ENCODE measurements around the gene TAGAP. TPM values are rescaled to one million over a fixed set of nuclear protein-coding genes. Genes with fewer than 3 reads are reported as not detected.
"Not testable (repeated sequence)": the region's sequence is repeated elsewhere in the genome, so short reads cannot be mapped to it uniquely, and the experiment has no call there.

The TAGAP gene
- total RNA-seq, 1 experiment from 2014 or later: not detected

DNA sequence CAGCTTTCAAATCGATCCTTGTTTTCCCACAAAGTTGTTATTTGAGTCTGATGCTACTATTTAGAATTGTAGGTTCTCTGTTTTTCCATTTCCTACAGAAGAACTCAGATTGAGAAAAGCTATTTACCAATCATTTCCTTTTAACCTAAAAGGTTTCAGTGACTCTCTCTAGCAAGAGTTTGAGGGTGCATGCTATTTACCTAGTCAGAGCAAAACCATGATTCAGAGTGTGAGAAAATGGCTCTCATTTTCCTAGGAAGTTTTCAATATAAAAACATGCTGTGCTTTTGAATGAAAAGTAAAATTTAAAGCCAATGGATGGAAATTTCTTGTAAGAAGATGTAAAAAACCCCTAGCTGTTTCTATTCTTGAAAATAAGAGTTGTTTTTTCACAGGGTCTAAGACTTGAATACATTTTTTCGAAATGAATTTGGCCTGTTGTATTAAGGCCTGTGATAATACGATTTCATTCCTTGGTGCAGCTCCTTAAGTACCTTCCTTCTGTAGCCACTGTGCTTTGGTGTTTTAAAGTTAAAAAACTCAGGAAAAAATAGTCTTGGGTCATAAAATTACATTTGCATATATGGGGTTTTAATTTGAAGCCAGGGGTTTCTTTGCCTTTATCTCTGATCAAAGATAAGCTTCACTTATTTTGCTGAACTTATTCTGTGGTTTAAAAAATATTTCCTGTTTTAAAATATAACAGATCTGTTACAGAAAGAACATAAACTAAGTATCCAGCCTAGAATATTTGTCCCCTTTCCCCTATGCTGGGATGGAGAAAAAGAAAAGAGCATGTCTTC is 26.8 kb downstream of the TAGAP start:
- no peak for DNase-seq (ENCODE audit: extremely low read depth, low read depth)

- no peak for DNase-seq (ENCODE audit: extremely low read depth, low read depth)
Measured at GRCh38 chr6:159014406-159014805, 30.4 kb downstream of the TAGAP start.

DNA sequence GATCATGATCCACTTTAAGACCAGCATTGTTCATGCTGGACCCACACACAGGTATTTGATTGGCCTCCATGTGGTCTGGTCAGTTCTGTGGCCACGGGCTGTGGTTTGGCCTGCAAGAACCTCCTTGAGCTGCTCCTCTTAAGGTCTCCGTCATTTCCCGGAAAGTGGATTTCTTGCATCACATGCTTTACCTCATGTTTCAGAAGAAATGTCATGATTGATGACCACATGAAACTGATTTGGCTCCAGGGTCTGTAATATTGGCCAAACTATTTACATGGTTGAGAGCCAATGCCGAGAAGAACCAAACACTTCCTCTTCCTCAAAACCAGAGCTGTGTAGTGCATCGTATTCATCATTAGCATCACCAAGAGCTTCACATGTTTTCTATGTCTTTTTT is 31.6 kb downstream of the TAGAP start:
- DNase-seq (ENCODE audit: extremely low read depth, low read depth): no peak

DNA sequence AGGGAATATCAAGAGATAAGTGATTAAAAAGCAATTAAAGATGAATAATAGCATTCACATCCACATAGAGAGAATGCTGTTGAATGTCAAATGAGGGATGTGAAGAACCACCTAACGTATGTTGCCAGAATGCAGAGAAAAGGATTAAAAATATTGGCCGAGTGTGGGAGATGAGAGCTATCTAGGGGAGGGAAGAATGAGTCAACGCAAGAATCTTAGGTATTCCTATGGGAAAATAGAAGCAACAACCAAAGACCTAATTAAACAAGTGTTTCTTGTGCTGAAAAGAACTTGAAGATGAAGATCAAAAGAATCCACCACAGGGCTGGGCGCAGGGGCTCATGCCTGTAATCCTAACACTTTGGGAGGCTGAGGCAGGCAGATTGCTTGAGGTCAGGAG is 32.6 kb downstream of the TAGAP start:
- DNase-seq (ENCODE audit: extremely low read depth, low read depth): no peak

DNA sequence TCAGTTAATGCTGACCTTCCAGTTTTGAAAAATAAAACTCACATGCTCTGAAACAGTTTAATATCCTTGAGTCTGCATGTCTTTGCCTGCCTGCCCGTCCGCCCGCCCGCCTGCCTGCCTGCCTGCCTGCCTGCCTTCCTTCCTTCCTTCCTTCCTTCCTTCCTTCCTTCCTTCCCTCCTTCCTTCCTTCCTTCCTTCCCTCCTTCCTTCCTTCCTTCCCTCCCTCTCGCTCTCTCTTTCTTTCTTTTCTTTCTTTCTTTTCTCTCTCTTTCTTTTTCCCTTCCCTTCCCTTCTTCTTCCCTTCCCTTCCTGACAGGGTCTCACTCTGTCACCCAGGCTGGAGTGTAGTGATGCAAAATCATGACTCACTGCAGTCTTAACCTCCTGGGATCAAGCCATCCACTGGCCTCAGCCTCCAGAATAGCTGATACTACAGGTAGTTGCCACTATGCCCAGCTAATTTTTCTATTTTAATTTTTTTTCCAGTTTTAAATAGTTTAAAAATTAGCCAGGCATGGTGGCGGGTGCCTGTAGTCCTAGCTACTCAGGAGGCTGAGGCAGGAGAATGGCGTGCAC is 34.7 kb downstream of the TAGAP start:
- DNase-seq (ENCODE audit: extremely low read depth, low read depth): not testable (repeated sequence)

DNA sequence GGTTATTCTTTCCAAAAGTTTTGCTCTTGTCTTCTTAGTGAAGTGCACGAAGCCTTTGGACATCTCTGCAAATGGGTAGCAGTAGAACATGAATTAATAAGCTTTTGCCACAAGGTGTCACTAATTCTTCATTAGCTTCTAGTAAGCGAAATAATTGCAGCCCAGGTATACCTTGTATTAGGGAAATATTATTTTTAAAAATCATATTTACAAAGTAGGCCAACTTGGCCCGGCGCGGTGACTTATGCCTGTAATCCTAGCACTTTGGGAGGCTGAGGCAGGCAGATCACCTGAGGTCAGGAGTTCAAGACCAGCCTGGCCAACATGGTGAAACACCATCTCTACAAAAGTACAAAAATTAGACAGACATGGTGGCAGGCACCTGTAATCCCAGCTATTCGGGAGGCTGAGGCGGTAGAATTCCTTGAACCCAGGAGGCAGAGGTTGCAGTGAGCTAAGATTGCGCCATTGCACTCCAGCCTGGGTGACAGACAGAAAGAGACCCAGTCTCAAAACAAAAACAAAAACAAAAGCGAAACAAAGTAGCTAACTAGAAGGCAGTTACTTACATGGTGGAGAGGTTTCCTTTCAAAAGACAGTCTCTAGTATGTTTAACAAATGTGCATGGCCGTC is 36.0 kb downstream of the TAGAP start:
- no peak for DNase-seq (ENCODE audit: extremely low read depth, low read depth)

DNA sequence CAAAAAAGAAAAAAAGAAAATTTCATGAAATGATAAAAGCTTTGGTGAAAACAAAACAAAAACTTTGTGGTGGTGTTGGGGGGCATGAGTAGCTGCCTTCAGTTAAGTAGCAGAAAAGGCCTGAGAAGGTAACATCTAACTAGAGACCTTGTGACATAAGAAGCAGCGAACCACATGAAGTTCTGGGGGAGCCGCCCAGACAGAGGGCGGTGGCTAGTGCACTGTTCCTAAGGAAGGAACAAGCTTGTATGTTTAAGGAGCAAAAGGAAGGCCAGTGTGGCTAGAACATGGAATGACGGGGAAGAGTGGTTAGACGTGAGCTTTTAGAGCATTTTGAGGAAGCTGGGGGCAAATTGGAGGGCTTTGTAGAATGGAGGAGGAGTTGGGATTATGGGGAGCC is 37.3 kb downstream of the TAGAP start:
- no peak for DNase-seq (ENCODE audit: extremely low read depth, low read depth)

- no peak for DNase-seq (ENCODE audit: extremely low read depth, low read depth)
Measured at GRCh38 chr6:159005436-159005835, 39.4 kb downstream of the TAGAP start.

GRCh38 chr6:159004592-159004991 is 40.2 kb downstream of the TAGAP start:
- no peak for DNase-seq (ENCODE audit: extremely low read depth, low read depth)

DNA sequence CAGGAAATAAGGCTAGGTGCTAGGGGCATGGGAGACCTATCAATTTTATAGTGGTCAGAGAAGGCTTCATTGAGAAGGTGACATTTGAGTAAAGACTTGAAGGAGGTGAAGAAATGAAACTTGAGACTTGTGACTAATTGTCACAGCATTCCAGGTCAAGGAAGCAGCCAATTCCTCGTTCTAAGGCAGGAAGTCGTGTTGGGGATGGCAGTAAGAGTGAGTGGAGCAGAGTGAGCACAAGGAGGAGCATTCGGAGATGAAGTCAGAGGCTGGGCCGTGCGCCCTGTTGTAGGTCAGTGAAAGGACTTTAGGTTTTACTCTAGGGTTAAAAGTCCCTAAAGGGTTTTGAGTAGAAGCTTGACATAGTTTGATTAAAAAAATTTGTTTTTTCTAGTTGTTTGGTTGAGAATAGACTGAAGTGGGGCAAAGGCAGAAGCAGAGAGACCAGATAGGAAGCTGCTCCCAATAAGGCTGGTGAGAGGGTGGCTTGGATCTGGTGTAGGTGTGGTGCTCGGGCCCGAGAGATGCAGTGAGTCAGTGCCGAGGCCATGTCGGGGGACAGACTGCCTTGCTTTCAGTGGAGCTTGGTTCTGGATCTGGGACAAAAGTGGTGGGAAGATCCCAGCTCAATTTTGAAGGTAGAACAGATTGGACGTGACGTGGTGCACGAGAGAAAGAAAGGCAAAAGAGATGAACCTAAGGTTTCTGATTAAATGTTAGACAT is 42.2 kb downstream of the TAGAP start:
- no peak for DNase-seq (ENCODE audit: extremely low read depth, low read depth)

DNA sequence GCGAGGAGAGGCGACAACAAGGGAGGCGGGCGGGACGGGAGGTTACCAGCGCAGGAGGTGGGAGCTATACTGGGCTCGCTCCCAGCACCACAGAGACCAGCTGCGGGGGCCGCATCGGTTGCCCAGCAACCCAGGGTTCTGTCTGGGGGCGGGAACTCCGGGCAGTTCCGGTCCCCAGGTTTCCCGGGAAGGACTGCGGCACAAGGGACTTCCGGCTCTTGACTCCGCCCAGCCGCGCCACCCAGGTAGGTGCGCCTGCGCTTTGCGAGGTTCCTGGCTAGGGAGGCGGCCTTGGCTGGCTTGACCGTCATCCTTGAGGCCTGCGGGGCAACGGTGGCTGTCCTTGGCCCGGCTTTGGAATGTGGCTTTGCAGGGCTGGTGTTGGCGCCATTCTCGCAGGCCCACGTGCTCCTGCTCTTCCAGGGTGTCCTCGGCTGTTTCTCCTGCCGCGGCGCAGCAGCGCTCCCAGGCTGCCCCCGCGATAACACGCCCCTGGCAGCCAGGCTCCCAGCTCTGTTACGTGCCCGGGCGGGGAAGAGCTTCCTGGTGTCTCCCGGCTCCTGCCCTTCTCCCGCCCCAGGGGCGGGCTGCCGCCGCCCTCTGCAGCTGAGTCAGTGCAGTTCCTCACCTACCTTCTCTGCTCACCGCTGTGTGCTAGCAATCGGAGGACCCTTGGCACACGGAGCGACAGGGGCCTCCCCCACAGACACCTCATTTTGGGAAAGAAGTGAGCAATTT is 45.0 kb downstream of the TAGAP start, which contains the start of gene RSPH3:
Gene RSPH3, minus strand, starts transcription at position 537 of the 738 bp plus-strand sequence. CDS start 652 bp downstream, outside the sequence.
- DNase-seq (ENCODE audit: extremely low read depth, low read depth): peak; percentile 89

DNA sequence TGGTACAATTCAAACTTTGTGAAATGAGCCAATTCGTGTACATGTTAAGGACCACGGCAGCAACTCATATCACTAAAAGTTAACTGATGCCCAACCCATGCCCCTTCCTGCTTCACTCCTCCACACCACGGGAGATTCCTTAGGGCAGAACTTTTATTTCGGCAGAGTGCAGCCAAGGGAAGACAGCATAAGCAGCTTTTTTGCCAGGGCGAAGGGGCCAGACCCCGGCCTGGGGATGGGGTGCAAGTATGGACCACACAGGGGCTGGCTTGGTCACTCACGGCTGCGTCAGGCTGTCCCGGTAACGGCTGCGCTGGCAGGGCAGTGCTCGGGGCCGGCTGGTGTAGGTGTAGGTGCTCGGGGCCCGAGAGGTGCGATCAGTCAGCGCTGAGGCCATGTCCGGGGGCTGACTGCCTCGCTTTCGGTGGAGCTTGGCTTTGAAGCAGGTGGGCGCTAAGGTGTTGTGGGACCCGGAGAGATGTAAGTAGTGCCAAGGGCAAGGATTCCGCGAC is 45.6 kb downstream of the TAGAP start:
- no peak for DNase-seq (ENCODE audit: extremely low read depth, low read depth)

GRCh38 chr6:158996856-158997255 is 47.9 kb downstream of the TAGAP start:
- no peak for DNase-seq (ENCODE audit: extremely low read depth, low read depth)

- DNase-seq (ENCODE audit: extremely low read depth, low read depth): no peak
Measured at GRCh38 chr6:158993639-158994038, 51.2 kb downstream of the TAGAP start.

DNA sequence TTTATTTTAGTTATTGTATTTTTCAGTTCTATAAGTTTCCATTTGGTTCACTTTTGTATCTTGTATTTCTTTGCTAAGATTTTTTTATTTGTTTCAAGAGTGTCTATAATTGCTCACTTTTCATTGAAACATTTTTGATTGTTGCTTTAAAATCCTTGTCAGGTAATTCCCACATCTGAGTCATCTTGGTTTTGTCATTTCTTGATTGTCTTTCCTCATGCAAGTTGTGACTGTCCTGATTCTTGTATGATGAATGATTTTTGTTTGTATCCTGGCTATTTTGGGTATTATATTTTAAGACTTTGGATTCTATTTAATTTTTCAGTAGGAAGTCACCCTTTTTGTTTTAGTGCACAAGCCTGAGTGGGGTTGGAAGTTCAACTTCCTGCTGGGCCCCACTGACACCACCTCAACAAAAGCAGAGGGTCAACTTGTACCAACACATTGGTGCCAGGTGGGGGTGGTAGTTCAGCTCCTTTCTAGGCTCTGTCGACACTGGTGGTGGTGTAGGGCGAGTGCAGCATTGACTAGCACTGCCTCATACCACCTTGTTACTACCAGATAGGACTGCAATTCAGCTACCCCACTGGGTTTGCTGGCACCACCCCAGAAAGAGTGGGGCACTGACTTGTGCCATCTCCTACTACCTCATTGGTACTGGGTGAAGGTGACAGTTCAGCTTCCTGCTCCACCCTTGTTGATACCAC is 53.6 kb downstream of the TAGAP start:
- no peak for DNase-seq (ENCODE audit: extremely low read depth, low read depth)

DNA sequence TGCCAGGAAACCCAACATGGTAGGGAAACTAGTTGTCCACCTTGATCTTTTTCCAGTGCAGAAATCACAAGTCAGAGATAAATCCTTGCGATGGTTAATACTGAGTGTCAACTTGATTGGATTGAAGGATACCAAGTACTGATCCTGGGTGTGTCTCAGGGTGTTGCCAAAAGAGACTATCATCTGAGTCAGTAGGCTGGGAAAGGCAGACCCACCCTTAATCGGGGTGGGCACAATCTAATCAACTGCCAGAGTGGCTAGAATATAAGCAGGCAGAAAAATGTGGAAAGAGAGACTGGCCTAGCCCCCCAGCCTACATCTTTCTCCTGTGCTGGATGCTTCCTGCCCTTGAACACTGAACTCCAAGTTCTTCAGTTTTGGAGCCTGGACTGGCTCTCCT is 55.1 kb downstream of the TAGAP start:
- not testable (repeated sequence) for DNase-seq (ENCODE audit: extremely low read depth, low read depth)

DNA sequence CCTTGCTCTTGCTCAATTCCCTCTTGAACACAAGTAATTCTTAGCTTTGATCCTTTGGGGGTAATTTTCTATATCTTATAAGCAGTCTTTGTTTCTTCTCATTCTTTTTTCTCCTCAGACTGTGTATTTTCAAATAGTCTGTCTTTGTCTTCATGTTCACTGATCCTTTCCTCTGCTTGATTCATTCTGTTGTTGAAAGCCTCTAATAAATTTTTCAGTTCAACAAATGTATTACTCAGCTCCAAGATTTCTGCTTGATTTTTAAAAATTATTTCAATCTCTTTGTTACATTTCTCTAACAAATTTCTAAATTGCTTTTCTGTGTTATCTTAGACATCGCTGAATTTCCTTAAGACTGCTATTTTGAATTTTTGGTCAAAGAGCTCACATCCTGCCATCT is 56.3 kb downstream of the TAGAP start:
- DNase-seq (ENCODE audit: extremely low read depth, low read depth): no peak

GRCh38 chr6:158987657-158988056 is 57.1 kb downstream of the TAGAP start:
- DNase-seq (ENCODE audit: extremely low read depth, low read depth): no peak

Measured in NCI-H460 (cell line).